OCI-LY1 (cell line): ENCODE data around the gene LMX1B.

Experiments used
- EZH2 ChIP-seq: fragments of 200-600 bp; sonication (generic), shearing (Covaris generic); IDR thresholded peaks from 2 replicates; pipeline ENCODE4 v1.8.0; 2017; ENCODE audit warnings: borderline replicate concordance, mixed run types, mild to moderate bottlenecking, antibody characterized with exemption, low read length, moderate library complexity, mixed read lengths
- TF ChIP-seq, protein P1 (sequence below): fragments of 200-600 bp; sonication (generic), shearing (Covaris generic); IDR thresholded peaks from 2 replicates; pipeline ENCODE4 v1.5.1; 2017; ENCODE audit warnings: mild to moderate bottlenecking, antibody characterized with exemption, low read length, moderate library complexity, mixed read lengths

DNA sequence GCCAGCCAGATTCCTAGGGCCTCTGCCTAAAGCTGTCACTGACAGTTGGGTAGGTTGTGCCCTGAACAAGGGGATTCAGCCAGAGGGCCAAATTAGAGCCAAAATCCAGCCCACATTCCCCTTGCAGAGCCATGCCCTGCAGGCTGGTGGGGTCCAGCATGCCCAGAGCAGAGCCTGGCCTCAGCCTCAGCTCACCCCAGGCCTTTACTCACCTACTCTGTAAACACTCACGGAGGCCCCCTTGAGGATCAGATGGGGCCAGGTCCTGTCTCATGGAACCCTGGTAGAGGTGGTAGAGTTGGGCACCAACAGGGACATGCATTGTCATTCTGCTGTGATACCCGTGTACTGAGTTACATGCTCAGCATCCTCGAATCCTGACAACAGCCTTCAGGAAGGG, 74.9 kb downstream of the LMX1B start:
- TF ChIP-seq, protein P1, sequence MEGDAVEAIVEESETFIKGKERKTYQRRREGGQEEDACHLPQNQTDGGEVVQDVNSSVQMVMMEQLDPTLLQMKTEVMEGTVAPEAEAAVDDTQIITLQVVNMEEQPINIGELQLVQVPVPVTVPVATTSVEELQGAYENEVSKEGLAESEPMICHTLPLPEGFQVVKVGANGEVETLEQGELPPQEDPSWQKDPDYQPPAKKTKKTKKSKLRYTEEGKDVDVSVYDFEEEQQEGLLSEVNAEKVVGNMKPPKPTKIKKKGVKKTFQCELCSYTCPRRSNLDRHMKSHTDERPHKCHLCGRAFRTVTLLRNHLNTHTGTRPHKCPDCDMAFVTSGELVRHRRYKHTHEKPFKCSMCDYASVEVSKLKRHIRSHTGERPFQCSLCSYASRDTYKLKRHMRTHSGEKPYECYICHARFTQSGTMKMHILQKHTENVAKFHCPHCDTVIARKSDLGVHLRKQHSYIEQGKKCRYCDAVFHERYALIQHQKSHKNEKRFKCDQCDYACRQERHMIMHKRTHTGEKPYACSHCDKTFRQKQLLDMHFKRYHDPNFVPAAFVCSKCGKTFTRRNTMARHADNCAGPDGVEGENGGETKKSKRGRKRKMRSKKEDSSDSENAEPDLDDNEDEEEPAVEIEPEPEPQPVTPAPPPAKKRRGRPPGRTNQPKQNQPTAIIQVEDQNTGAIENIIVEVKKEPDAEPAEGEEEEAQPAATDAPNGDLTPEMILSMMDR = no peak
- no peak for TF ChIP-seq EZH2
